GM13976 (cell line): Measurements from ENCODE around the gene CCDC178.

Experiments
- DNase-seq: peaks from one replicate; pipeline ENCODE4 v3.0.0; 2012; ENCODE audit warnings: low spot score
- in situ Hi-C: fragments of 300-500 bp; cut with MboI; formaldehyde crosslinking; loops from one replicate; pipeline ENCODE4 v1.12.0; 2022; ENCODE audit warnings: low sequenced_read_pairs, mixed read lengths, inconsistent platforms; ENCODE audit not compliant: unreplicated experiment
- TF ChIP-seq, protein P1 (sequence below): IDR thresholded peaks from 2 replicates; pipeline ENCODE4 v1.5.1; 2012; ENCODE audit warnings: borderline replicate concordance, mild to moderate bottlenecking; ENCODE audit not compliant: insufficient read depth; ENCODE audit errors: extremely low read depth, missing control alignments, control extremely low read depth

Gene CCDC178

DNA sequence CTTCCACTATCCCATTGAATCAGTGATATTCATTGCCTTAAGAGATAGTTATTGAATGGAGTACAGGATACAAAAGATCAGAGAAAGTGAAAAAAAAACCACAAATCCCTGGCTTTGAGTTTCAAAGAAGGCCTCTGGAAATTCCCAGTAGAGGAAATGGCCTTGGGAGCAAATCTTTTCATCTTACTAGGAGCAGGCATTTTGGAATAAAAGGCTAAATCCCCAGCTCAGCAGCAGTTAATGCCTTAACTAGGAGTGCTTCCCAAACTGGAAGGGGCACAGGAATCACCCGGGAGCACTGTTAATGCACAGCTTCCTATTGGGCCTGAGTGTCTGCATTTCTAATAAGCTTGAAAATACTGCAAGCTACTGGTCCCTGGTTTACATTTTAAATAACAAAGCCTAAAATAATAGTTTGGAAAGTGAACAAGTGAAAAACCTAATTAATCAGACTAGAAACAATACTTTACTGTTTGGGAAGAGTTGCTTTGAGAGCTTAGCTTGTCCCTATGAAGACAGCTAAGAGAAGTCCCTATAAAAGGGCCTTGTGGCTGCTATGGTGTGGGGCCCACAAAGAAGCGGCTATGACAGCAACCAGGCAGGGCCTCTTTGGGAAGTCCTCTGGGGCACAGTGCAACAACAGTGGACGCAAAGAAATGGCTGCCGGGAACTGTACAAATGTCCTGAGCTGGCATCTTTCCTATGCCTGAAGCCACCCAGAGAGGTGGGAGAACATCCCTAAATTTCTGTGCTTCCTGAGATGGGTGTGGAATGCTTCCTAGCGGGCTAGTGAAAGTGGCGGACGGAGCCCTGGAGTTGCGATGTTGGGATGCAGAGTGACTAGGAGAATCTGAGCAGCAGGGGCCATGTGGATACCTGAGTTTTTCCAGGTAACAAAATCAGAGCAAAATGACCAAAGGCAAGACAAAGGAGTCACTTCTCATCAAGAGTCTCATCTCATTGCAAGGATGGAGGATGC is 550.6 kb downstream of the CCDC178 start:
- in situ Hi-C loops: no loop called here
- TF ChIP-seq, protein P1, sequence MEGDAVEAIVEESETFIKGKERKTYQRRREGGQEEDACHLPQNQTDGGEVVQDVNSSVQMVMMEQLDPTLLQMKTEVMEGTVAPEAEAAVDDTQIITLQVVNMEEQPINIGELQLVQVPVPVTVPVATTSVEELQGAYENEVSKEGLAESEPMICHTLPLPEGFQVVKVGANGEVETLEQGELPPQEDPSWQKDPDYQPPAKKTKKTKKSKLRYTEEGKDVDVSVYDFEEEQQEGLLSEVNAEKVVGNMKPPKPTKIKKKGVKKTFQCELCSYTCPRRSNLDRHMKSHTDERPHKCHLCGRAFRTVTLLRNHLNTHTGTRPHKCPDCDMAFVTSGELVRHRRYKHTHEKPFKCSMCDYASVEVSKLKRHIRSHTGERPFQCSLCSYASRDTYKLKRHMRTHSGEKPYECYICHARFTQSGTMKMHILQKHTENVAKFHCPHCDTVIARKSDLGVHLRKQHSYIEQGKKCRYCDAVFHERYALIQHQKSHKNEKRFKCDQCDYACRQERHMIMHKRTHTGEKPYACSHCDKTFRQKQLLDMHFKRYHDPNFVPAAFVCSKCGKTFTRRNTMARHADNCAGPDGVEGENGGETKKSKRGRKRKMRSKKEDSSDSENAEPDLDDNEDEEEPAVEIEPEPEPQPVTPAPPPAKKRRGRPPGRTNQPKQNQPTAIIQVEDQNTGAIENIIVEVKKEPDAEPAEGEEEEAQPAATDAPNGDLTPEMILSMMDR: no peak

DNA sequence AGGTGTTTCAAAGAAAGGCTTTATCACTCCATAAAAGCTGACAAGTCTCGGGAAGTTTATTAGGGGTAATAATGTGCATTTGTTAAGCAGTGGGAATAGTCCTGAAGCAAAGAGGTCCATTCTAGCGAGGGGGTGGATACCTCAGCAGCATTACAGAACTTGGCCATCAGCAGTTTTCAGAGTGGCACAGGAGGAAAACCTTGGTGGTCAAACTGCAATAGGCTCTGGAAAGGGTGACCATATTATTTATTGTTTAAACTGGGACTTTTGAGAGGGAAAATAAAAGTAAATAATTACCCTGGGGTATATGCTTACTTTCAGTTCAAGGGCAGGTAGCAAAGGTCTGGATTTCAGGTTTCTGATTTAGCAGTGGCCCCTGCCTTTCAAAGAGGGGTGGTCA is 552.2 kb downstream of the CCDC178 start:
- TF ChIP-seq, protein P1: no peak

More for the DNA sequence above, 550.6 kb downstream of the CCDC178 start:
- DNase-seq: no peak

More for the DNA sequence above, 552.2 kb downstream of the CCDC178 start:
- in situ Hi-C loops: no loop called here
- DNase-seq: no peak
